Fibroblast of mammary gland (primary cell): ENCODE results near the gene BTBD10.

Experiments used
- DNase-seq: peaks from one replicate; pipeline ENCODE4 v3.0.0-alpha.2; 2010; ENCODE audit warnings: low read depth
- H3K4me3 ChIP-seq: 2 replicates; pipeline ENCODE4 v1.5.1; 2011; ENCODE audit warnings: low read depth, mild to moderate bottlenecking, low read length, moderate library complexity; ENCODE audit not compliant: control insufficient read depth
- TF ChIP-seq, protein P1 (sequence below): conservative IDR thresholded peaks from 2 replicates; pipeline ENCODE4 v1.5.1; 2011; ENCODE audit warnings: low read depth, low read length, inconsistent platforms; ENCODE audit not compliant: control insufficient read depth, insufficient read depth

The BTBD10 gene

DNA sequence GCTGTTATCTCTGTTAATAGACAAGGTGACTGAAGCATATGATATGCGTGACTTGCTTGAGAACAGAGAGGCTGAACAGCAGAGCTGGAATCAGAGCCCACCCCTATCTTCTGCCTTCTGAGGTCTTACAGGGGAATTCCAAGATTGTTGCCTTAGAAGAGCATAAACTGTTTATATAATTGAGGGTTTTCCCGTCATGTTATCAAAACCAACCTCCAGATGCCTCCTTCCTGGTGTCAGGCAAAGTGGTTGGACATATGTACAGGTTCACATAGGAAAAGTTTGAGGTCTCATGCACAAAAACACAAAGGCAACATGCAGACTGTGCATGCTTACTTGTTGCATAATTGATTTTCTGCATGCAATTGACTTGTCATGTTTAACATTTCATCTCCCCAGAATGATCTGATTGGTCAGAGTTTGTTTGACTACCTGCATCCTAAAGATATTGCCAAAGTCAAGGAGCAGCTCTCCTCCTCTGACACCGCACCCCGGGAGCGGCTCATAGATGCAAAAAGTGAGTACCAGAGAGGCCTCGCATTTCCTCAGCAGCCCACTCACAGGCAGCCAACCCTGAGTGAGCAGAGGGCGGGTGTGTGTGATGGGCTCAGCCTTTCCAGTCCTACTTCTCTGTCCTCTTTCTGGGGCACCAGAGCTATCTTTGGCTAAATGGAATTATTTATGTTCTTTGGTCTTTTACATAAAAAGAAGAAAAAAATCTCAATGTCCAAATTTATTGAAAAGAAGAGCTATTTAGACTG is 96.6 kb downstream of the BTBD10 start:
- H3K4me3 ChIP-seq = no peak overlapping the region
- TF ChIP-seq, protein P1, sequence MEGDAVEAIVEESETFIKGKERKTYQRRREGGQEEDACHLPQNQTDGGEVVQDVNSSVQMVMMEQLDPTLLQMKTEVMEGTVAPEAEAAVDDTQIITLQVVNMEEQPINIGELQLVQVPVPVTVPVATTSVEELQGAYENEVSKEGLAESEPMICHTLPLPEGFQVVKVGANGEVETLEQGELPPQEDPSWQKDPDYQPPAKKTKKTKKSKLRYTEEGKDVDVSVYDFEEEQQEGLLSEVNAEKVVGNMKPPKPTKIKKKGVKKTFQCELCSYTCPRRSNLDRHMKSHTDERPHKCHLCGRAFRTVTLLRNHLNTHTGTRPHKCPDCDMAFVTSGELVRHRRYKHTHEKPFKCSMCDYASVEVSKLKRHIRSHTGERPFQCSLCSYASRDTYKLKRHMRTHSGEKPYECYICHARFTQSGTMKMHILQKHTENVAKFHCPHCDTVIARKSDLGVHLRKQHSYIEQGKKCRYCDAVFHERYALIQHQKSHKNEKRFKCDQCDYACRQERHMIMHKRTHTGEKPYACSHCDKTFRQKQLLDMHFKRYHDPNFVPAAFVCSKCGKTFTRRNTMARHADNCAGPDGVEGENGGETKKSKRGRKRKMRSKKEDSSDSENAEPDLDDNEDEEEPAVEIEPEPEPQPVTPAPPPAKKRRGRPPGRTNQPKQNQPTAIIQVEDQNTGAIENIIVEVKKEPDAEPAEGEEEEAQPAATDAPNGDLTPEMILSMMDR = no peak
- no peak for DNase-seq

GRCh38 chr11:13364388-13364787 is 98.6 kb downstream of the BTBD10 start:
- no peak overlapping the region for H3K4me3 ChIP-seq
- TF ChIP-seq, protein P1 = no peak
- peak; percentile 16 for DNase-seq

DNA sequence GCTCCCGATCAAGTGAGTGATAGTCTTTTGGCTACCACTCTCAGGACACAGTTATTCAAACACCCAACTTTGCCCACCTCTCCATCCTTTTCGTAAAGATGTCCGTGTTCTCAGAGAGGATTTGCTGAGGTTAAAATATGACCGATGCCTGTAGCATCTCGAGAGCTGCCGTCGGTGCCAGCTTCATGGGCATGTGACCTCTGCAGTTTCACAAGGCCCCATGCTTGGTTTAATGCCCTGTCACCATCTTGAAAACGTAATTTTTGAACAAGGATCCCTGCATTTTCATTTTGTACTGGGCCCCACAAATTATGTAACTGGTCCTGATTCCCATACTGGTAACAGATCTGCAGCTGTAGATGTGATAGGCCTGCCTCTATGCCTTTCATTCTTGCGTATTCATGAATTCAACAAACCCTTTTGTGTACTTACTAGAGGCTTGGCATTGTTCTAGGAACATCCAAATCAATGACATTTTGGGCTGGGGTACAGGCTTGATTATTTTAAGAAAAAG is 100.4 kb downstream of the BTBD10 start:
- H3K4me3 ChIP-seq = no peak overlapping the region
- TF ChIP-seq, protein P1 = no peak
- no peak for DNase-seq

- peak; percentile 62 for DNase-seq
- no peak overlapping the region for H3K4me3 ChIP-seq
- TF ChIP-seq, protein P1 = no peak
Observed at GRCh38 chr11:13358596-13359270, 104.3 kb downstream of the BTBD10 start.

DNA sequence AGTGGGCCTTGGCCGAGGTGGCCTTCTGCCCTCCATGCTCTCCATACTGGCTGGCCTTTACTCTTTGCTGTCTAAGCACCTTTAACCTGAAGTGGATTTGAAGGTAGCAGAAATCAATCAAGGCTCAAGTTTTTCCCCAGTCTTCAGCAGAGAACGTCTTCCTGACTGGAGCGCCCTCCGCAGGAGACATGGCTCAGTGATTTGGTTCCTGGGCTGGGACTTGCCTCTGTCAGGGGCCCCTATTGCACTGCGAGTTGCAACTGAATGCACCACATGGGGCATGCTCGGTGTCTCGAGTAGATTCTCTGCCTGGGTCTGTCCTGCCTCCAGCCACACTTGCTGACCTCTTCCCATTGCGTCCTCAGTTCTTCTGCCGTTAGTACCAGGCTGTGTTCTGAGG is 105.8 kb downstream of the BTBD10 start:
- H3K4me3 ChIP-seq = no peak overlapping the region
- TF ChIP-seq, protein P1 = no peak
- DNase-seq = no peak

GRCh38 chr11:13355191-13355590 is 107.8 kb downstream of the BTBD10 start:
- DNase-seq = no peak
- TF ChIP-seq, protein P1 = no peak

DNA sequence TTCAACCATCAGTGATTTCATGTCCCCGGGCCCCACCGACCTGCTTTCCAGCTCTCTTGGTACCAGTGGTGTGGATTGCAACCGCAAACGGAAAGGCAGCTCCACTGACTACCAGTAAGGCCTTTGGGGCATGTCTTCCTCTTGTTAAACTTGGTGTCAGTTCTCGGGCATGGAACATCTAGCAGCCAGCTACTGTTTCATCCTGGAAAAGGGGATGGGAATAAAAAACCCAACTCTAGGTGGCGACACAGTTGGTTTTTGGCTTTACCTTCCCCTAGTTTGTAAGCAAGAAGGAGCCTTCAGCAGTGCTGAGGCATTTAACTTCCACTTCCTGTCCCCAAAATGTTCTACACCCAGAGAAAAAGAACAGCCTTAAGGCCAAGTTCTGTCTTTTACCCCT is 108.7 kb downstream of the BTBD10 start:
- TF ChIP-seq, protein P1 = peak; percentile 35
- DNase-seq = peak; percentile 22
- no peak overlapping the region for H3K4me3 ChIP-seq

More at GRCh38 chr11:13355191-13355590, 107.8 kb downstream of the BTBD10 start:
- H3K4me3 ChIP-seq = no peak overlapping the region
